ENCODE measurements around the gene RAB40C. TPM values are rescaled to one million over a fixed set of nuclear protein-coding genes. Genes with fewer than 3 reads are reported as not detected.

RAB40C gene
- total and polyA plus RNA-seq, 2 donors (not counting 1 experiment from before 2014, with no cell fraction given) = 12.7 to 26.9 TPM

DNA sequence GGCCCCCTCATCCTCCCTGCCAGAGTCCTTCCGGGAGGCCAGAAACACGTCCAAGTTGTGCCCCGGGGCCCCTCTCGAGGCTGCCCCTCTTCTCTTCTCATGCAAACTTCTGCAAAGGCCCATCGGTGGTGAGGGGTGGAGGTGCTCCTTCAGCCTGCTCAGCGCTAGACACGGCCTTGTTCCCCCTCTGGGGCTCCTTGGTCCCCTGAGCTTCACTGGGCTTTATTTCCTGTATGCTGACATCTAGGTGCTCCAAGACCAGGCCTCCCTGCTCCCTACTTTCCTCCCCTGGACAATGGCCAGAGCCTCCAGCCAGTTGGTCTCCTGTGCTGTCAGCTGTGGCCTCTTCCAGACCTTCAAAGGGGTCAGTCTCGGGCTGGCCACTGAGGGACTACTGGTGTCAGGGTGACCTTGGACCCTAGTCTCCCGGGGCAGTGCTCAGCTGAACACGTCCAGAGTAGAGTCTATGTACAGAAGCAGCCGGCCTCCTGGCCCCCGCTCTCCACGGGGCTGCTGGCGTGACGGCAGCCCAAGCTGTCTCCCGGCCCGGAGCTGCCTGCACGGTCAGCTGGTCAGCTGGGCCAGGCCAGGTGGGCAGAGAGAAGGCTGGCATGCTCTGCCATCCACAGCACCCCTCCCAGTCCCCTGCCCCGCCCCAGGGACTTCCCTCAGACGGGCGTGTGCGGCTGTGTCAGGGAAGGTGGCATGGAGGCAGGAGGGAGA is 31.4 kb upstream of the RAB40C start:
- intact Hi-C loops (cut with micrococcal nuclease) = no loop called here
- no peak overlapping the region for H3K27ac ChIP-seq (ENCODE audit: low read length in 2 of 2)
- H3K4me3 ChIP-seq (ENCODE audit: control extremely low read depth in 1 of 5, extremely low read depth in 1 of 5, insufficient read depth in 1 of 5, low read depth in 2 of 5, low read length in 4 of 5) = no peak overlapping the region
- H3K27me3 Mint-ChIP-seq = peaks cover 10% of the 10 kb centered on the region
- ATAC-seq (ENCODE audit: low read depth) (no peak), DNase-seq (no peak)
- H3K9me3 Mint-ChIP-seq (ENCODE audit: insufficient read depth) = no peaks in the 10 kb centered on the region
- H3K27me3 ChIP-seq (replicated peaks in 1 of 4; ENCODE audit: control extremely low read depth in 1 of 4, control insufficient read depth in 3 of 4, insufficient read depth in 4 of 4, low read length in 3 of 4) = peaks cover 0 to 34% (median 10%) of the 10 kb centered on the region in 4 experiments
- 69% methylated on average over 18 of the region's 22 CpGs for WGBS (ENCODE audit: insufficient coverage)
- H3K36me3 ChIP-seq (replicated peaks in 1 of 2; ENCODE audit: control extremely low read depth in 1 of 2, control insufficient read depth in 1 of 2, extremely low read depth in 1 of 2, insufficient read depth in 2 of 2, low read length in 1 of 2) = peaks cover 0 to 2% of the 10 kb centered on the region in 2 experiments
- ChIA-PET POLR2A (no interaction called here), CTCF (no interaction called here)
- peaks cover 0 to 7% (median 0%) of the 10 kb centered on the region in 3 donors for H3K9me3 ChIP-seq (ENCODE audit: control extremely low read depth in 1 of 3, control insufficient read depth in 2 of 3, insufficient read depth in 1 of 3, low read length in 2 of 3)
- H3K4me1 Mint-ChIP-seq = peaks cover 2% of the 10 kb centered on the region
- H3K79me2 ChIP-seq (ENCODE audit: control insufficient read depth, insufficient read depth, low read length) = no peaks in the 10 kb centered on the region
- H2AFZ ChIP-seq (ENCODE audit: insufficient read depth, low read depth, low read length, poor library complexity, severe bottlenecking) = no peak overlapping the region
- H3K4me1 ChIP-seq (ENCODE audit: control insufficient read depth in 2 of 2, insufficient read depth in 2 of 2, low read length in 2 of 2) = peaks cover 3 to 6% of the 10 kb centered on the region in 2 donors
- TF ChIP-seq EZH2 (IDR thresholded peaks at IDR 0.05; ENCODE audit: borderline replicate concordance, insufficient read depth, low read depth, low read length, poor library complexity, severe bottlenecking) (no peak), CTCF (IDR thresholded peaks at IDR 0.05) (no peak)
- H3K27ac Mint-ChIP-seq = no peak overlapping the region
- H3K9ac ChIP-seq (ENCODE audit: low read length) = no peak overlapping the region
- no peak overlapping the region for H3K4me3 Mint-ChIP-seq
- no peaks in the 10 kb centered on the region for H4K20me1 ChIP-seq (ENCODE audit: control insufficient read depth, insufficient read depth, low read length, poor library complexity, severe bottlenecking)
- no peak overlapping the region for H3K4me2 ChIP-seq (replicated peaks; ENCODE audit: low read depth, low read length, poor library complexity, severe bottlenecking)

DNA sequence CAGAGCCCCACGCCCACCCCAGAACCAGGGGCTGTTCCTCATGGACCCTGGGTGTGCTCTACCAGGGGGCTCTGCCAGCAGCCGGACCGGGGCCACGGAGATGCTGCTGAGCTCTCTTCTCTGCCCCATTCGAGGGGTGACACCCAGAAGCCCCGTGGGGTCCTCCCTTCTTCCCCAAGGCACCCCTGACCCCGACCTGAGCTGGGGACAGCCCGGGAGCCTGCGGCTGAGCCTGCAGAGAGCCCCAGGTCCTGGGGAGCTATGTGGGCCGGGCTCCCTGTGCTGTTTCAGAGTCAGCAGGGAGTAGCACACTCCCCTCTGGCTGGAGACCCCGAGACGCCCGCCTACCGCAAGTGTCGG is 30.9 kb upstream of the RAB40C start:
- H3K27ac ChIP-seq (ENCODE audit: low read length in 2 of 2) = no peak overlapping the region
- peaks cover 3 to 6% of the 10 kb centered on the region in 2 donors for H3K4me1 ChIP-seq (ENCODE audit: control insufficient read depth in 2 of 2, insufficient read depth in 2 of 2, low read length in 2 of 2)
- WGBS (ENCODE audit: insufficient coverage) = 91% methylated on average over 15 of the region's 15 CpGs
- no peak overlapping the region for H2AFZ ChIP-seq (ENCODE audit: insufficient read depth, low read depth, low read length, poor library complexity, severe bottlenecking)
- no peak overlapping the region for H3K27ac Mint-ChIP-seq
- peaks cover 2% of the 10 kb centered on the region for H3K4me1 Mint-ChIP-seq
- intact Hi-C loops (cut with micrococcal nuclease) = no loop called here
- no peaks in the 10 kb centered on the region for H3K9me3 Mint-ChIP-seq (ENCODE audit: insufficient read depth)
- peaks cover 0 to 7% (median 0%) of the 10 kb centered on the region in 3 donors for H3K9me3 ChIP-seq (ENCODE audit: control extremely low read depth in 1 of 3, control insufficient read depth in 2 of 3, insufficient read depth in 1 of 3, low read length in 2 of 3)
- peaks cover 0 to under 1% of the 10 kb centered on the region in 2 experiments for H3K36me3 ChIP-seq (replicated peaks in 1 of 2; ENCODE audit: control extremely low read depth in 1 of 2, control insufficient read depth in 1 of 2, extremely low read depth in 1 of 2, insufficient read depth in 2 of 2, low read length in 1 of 2)
- ChIA-PET POLR2A (no interaction called here), CTCF (no interaction called here)
- H3K27me3 Mint-ChIP-seq = peaks cover 10% of the 10 kb centered on the region
- DNase-seq (no peak), ATAC-seq (ENCODE audit: low read depth) (no peak)
- H3K79me2 ChIP-seq (ENCODE audit: control insufficient read depth, insufficient read depth, low read length) = no peaks in the 10 kb centered on the region
- no peak for TF ChIP-seq CTCF (IDR thresholded peaks at IDR 0.05)
- H3K4me3 ChIP-seq (ENCODE audit: control extremely low read depth in 1 of 5, extremely low read depth in 1 of 5, insufficient read depth in 1 of 5, low read depth in 2 of 5, low read length in 4 of 5) = no peak overlapping the region
- H3K9ac ChIP-seq (ENCODE audit: low read length) = no peak overlapping the region
- peaks cover 0 to 34% (median 10%) of the 10 kb centered on the region in 4 experiments for H3K27me3 ChIP-seq (replicated peaks in 1 of 4; ENCODE audit: control extremely low read depth in 1 of 4, control insufficient read depth in 3 of 4, insufficient read depth in 4 of 4, low read length in 3 of 4)
- H3K4me3 Mint-ChIP-seq = no peak overlapping the region
- H3K4me2 ChIP-seq (replicated peaks; ENCODE audit: low read depth, low read length, poor library complexity, severe bottlenecking) = no peak overlapping the region
- H4K20me1 ChIP-seq (ENCODE audit: control insufficient read depth, insufficient read depth, low read length, poor library complexity, severe bottlenecking) = no peaks in the 10 kb centered on the region

Measured in B cell (primary cell).